Gastrocnemius medialis (tissue), 4 donors: ENCODE measurements around the gene C1QTNF7. TPM values are rescaled to one million over a fixed set of nuclear protein-coding genes. Genes with fewer than 3 reads are reported as not detected.

Experiments
- ATAC-seq, 2 donors: fragments of 150-250 bp; one replicate each; pipeline ENCODE4 v1.9.1; 2016
- DNase-seq, 2 donors: peaks; one replicate each; pipeline ENCODE4 v3.0.0-alpha.2; 2019
- H3K27ac ChIP-seq, 4 donors: fragments of 200-600 bp; sonication (generic); 1 replicate in 1 of 4; 2 replicates in 3 of 4; pipeline ENCODE4 v1.5.1; 2016 to 2018; ENCODE audit warnings: mild to moderate bottlenecking in 2 of 4, moderate library complexity in 1 of 4
- H3K27me3 ChIP-seq, 3 donors: fragments of 200-600 bp; sonication (generic) in 2 of 3; 1 replicate in 1 of 3; 2 replicates in 2 of 3; pipeline versions ENCODE4 v1.5.1 to v1.6.0; 2016 to 2019; ENCODE audit warnings: mild to moderate bottlenecking in 1 of 3, moderate library complexity in 1 of 3
- H3K36me3 ChIP-seq, 2 donors: fragments of 200-600 bp; sonication (generic) in 1 of 2; one replicate each; pipeline ENCODE4 v1.5.1; 2017 to 2018
- H3K4me1 ChIP-seq, 2 donors: fragments of 200-600 bp; sonication (generic) in 1 of 2; one replicate each; pipeline ENCODE4 v1.5.1; 2016 to 2017; ENCODE audit warnings: mild to moderate bottlenecking in 2 of 2
- H3K4me3 ChIP-seq, 4 donors: fragments of 200-600 bp; sonication (generic) in 3 of 4; 1 replicate in 1 of 4; 2 replicates in 3 of 4; pipeline ENCODE4 v1.5.1; 2016 to 2019; ENCODE audit warnings: mild to moderate bottlenecking in 2 of 4
- H3K9me3 ChIP-seq, 3 donors: fragments of 200-600 bp; sonication (generic) in 2 of 3; 1 replicate in 1 of 3; 2 replicates in 2 of 3; pipeline ENCODE4 v1.5.1; 2016 to 2019
- CTCF ChIP-seq, 5 experiments: fragments of 450-650 bp in 3 of 5; fragments of 200-600 bp in 2 of 5; sonication (generic) in 2 of 5; IDR thresholded peaks in 4 of 5; conservative IDR thresholded peaks in 1 of 5; 1 replicate in 4 of 5; 2 replicates in 1 of 5; pipeline ENCODE4 v1.5.1; 2016 to 2019; ENCODE audit warnings: antibody characterized with exemption in 5 of 5, mild to moderate bottlenecking in 3 of 5, moderate library complexity in 3 of 5
- POLR2A ChIP-seq, 2 donors: fragments of 450-650 bp; IDR thresholded peaks; one replicate each; pipeline ENCODE4 v1.6.1; 2017; ENCODE audit warnings: antibody characterized with exemption in 2 of 2, mild to moderate bottlenecking in 2 of 2, moderate library complexity in 2 of 2
- in situ Hi-C, 4 donors: fragments of 200-750 bp; cut with MboI; loops; one replicate each; pipeline versions ENCODE4 v1.15.0 to v1.8.0; 2017; ENCODE audit warnings: low sequenced_read_pairs in 4 of 4
- intact Hi-C: fragments of 100-400 bp; cut with DNase I; formaldehyde crosslinking; loops from one replicate; pipeline ENCODE4 v1.15.1; 2023; ENCODE audit warnings: low total_unique reads
- total RNA-seq, 4 donors: library from RNA; depleted of rRNA; stranded (reverse); fragments of >200 nt; gene quantifications; one replicate each; pipeline versions ENCODE4 v1.1.0 to v1.2.3, GENCODE V29; 2016

C1QTNF7 gene
- total RNA-seq, 4 donors from 2014 or later = 0.29 to 11.6 (median 0.72) TPM

- H3K4me3 ChIP-seq = no peak overlapping the region
- intact Hi-C loops (no loop called here), in situ Hi-C loops (no loop called here)
- H3K9me3 ChIP-seq = no peaks in the 10 kb centered on the region
- H3K36me3 ChIP-seq = no peaks in the 10 kb centered on the region
- ATAC-seq = no peak
- no peaks in the 10 kb centered on the region for H3K27me3 ChIP-seq
- no peaks in the 10 kb centered on the region for H3K4me1 ChIP-seq
- no peak for DNase-seq
- TF ChIP-seq POLR2A (IDR thresholded peaks at IDR 0.05) (no peak), CTCF (IDR thresholded peaks at IDR 0.05 in 4 of 5, conservative IDR thresholded peaks at IDR 0.05 in 1 of 5) (no peak)
- no peak overlapping the region for H3K27ac ChIP-seq
Measured at GRCh38 chr4:15400226-15400625, 27.6 kb upstream of the C1QTNF7 start.

GRCh38 chr4:15400981-15401671 is 26.7 kb upstream of the C1QTNF7 start:
- peak; percentile 9 to 56 for ATAC-seq
- peak; percentile 23 to 54 for DNase-seq
- intact Hi-C loops (no loop called here), in situ Hi-C loops (no loop called here)
- Histone ChIP-seq H3K4me3 (no peak overlapping the region), H3K4me1 (no peaks in the 10 kb centered on the region), H3K27me3 (no peaks in the 10 kb centered on the region), H3K9me3 (no peaks in the 10 kb centered on the region), H3K27ac (no peak overlapping the region), H3K36me3 (no peaks in the 10 kb centered on the region)
- no peak for TF ChIP-seq POLR2A (IDR thresholded peaks at IDR 0.05)
- no peak for TF ChIP-seq CTCF (IDR thresholded peaks at IDR 0.05 in 4 of 5, conservative IDR thresholded peaks at IDR 0.05 in 1 of 5)

- ATAC-seq (no peak), DNase-seq (no peak)
- Histone ChIP-seq H3K4me3 (no peak overlapping the region), H3K36me3 (no peaks in the 10 kb centered on the region), H3K9me3 (no peaks in the 10 kb centered on the region), H3K27ac (no peak overlapping the region), H3K27me3 (no peaks in the 10 kb centered on the region), H3K4me1 (no peaks in the 10 kb centered on the region)
- TF ChIP-seq CTCF (IDR thresholded peaks at IDR 0.05 in 4 of 5, conservative IDR thresholded peaks at IDR 0.05 in 1 of 5) = no peak
- no peak for TF ChIP-seq POLR2A (IDR thresholded peaks at IDR 0.05)
- in situ Hi-C loops (no loop called here), intact Hi-C loops (no loop called here)
Measured at GRCh38 chr4:15402146-15402545, 25.7 kb upstream of the C1QTNF7 start.

GRCh38 chr4:15402974-15403373 is 24.9 kb upstream of the C1QTNF7 start:
- in situ Hi-C loops (no loop called here), intact Hi-C loops (no loop called here)
- Histone ChIP-seq H3K27ac (no peak overlapping the region), H3K27me3 (no peaks in the 10 kb centered on the region), H3K4me3 (no peak overlapping the region), H3K9me3 (no peaks in the 10 kb centered on the region), H3K36me3 (no peaks in the 10 kb centered on the region), H3K4me1 (no peaks in the 10 kb centered on the region)
- no peak for DNase-seq
- TF ChIP-seq CTCF (IDR thresholded peaks at IDR 0.05 in 4 of 5, conservative IDR thresholded peaks at IDR 0.05 in 1 of 5) = no peak
- no peak for TF ChIP-seq POLR2A (IDR thresholded peaks at IDR 0.05)
- no peak for ATAC-seq

- ATAC-seq (no peak), DNase-seq (no peak)
- intact Hi-C loops = no loop called here
- Histone ChIP-seq H3K4me1 (no peaks in the 10 kb centered on the region), H3K4me3 (no peak overlapping the region), H3K27ac (no peak overlapping the region), H3K27me3 (no peaks in the 10 kb centered on the region), H3K36me3 (no peaks in the 10 kb centered on the region), H3K9me3 (no peaks in the 10 kb centered on the region)
- in situ Hi-C loops = no loop called here
- TF ChIP-seq CTCF (IDR thresholded peaks at IDR 0.05 in 4 of 5, conservative IDR thresholded peaks at IDR 0.05 in 1 of 5) = no peak
- no peak for TF ChIP-seq POLR2A (IDR thresholded peaks at IDR 0.05)
Measured at GRCh38 chr4:15405018-15405417, 22.8 kb upstream of the C1QTNF7 start.
